OCI-LY1 (cell line): ENCODE results near the gene CYB5RL.

ENCODE experiments used
- H2AFZ ChIP-seq: fragments of 200-600 bp; sonication (generic), shearing (Covaris generic); 2 replicates; pipeline ENCODE4 v1.6.0; 2014; ENCODE audit warnings: antibody characterized with exemption, mild to moderate bottlenecking, low read length
- H3F3A ChIP-seq: fragments of 200-600 bp; sonication (generic), shearing (Covaris generic); 2 replicates; pipeline ENCODE4 v1.6.0; 2014; ENCODE audit warnings: mild to moderate bottlenecking, antibody characterized with exemption, low read length, moderate library complexity; ENCODE audit not compliant: insufficient read depth
- H3K27ac ChIP-seq: fragments of 200-600 bp; sonication (generic); 2 replicates; pipeline ENCODE4 v1.5.1; 2014; ENCODE audit warnings: low read length, mixed run types, mild to moderate bottlenecking, low read depth; ENCODE audit not compliant: poor library complexity, severe bottlenecking
- H3K27me3 ChIP-seq: fragments of 200-600 bp; sonication (generic); 2 replicates; pipeline ENCODE4 v1.6.0; 2014; ENCODE audit warnings: antibody characterized with exemption, mild to moderate bottlenecking, low read length, moderate library complexity; ENCODE audit not compliant: insufficient read depth
- H3K36me3 ChIP-seq: fragments of 200-600 bp; sonication (generic); 2 replicates; pipeline ENCODE4 v1.6.1; 2014; ENCODE audit warnings: mild to moderate bottlenecking, antibody characterized with exemption, low read length, moderate library complexity, mixed read lengths; ENCODE audit not compliant: insufficient read depth
- H3K4me1 ChIP-seq: fragments of 200-600 bp; sonication (generic); 2 replicates; pipeline ENCODE4 v1.5.1; 2014; ENCODE audit warnings: mild to moderate bottlenecking, low read length, moderate library complexity; ENCODE audit not compliant: insufficient read depth, severe bottlenecking
- H3K4me2 ChIP-seq: fragments of 200-600 bp; sonication (generic), shearing (Covaris generic); 2 replicates; pipeline ENCODE4 v1.6.1; 2014; ENCODE audit warnings: low read length
- H3K4me3 ChIP-seq: fragments of 200-600 bp; sonication (generic); 2 replicates; pipeline ENCODE4 v1.5.1; 2014; ENCODE audit warnings: low read length, low read depth, mild to moderate bottlenecking, mixed read lengths; ENCODE audit not compliant: poor library complexity, severe bottlenecking
- H3K79me2 ChIP-seq: fragments of 200-600 bp; shearing (Covaris generic); 2 replicates; pipeline ENCODE4 v1.6.1; 2016; ENCODE audit warnings: mixed run types, low read length, mixed read lengths; ENCODE audit not compliant: insufficient read depth
- H3K9ac ChIP-seq: fragments of 200-600 bp; sonication (generic), shearing (Covaris generic); 2 replicates; pipeline ENCODE4 v1.6.1; 2014; ENCODE audit warnings: mild to moderate bottlenecking, low read length, mixed read lengths
- H3K9me2 ChIP-seq: fragments of 200-600 bp; sonication (generic), shearing (Covaris generic); 2 replicates; pipeline ENCODE4 v1.6.1; 2014; ENCODE audit warnings: low read depth, mild to moderate bottlenecking, low read length, mixed read lengths
- H3K9me3 ChIP-seq: fragments of 200-600 bp; shearing (Covaris generic); 2 replicates; pipeline ENCODE4 v1.6.1; 2014; ENCODE audit warnings: low read length, mixed read lengths
- H4K20me1 ChIP-seq: fragments of 200-600 bp; sonication (generic), shearing (Covaris generic); 2 replicates; pipeline ENCODE4 v1.6.0; 2016; ENCODE audit warnings: mild to moderate bottlenecking, low read length; ENCODE audit not compliant: insufficient read depth
- EZH2 ChIP-seq: fragments of 200-600 bp; sonication (generic), shearing (Covaris generic); IDR thresholded peaks from 2 replicates; pipeline ENCODE4 v1.8.0; 2017; ENCODE audit warnings: borderline replicate concordance, mixed run types, mild to moderate bottlenecking, antibody characterized with exemption, low read length, moderate library complexity, mixed read lengths
- TF ChIP-seq, protein P1 (sequence below): fragments of 200-600 bp; sonication (generic), shearing (Covaris generic); IDR thresholded peaks from 2 replicates; pipeline ENCODE4 v1.5.1; 2017; ENCODE audit warnings: mild to moderate bottlenecking, antibody characterized with exemption, low read length, moderate library complexity, mixed read lengths

CYB5RL gene

DNA sequence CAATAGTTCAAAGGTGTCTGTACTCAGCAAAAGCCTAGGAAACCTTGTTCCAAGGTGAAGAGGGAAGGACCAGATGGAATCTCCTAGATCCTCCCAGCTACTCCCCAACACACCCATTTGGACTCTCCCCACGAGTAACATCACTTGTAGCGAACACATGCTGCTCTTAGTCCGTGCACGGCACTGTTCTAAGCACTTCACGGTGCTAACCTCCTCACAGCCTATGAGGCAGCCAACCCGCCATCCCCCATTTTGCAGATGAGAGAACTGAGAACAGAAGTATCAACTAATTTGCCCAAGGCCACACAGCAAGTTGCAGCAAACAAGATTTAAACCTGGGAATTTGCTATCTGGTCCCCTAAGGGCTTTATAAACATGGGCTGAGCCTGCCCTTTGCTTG lies 24.4 kb upstream of the CYB5RL start:
- no peaks in the 10 kb centered on the region for H4K20me1 ChIP-seq
- H3K27me3 ChIP-seq, result no peaks in the 10 kb centered on the region
- TF ChIP-seq, protein P1, sequence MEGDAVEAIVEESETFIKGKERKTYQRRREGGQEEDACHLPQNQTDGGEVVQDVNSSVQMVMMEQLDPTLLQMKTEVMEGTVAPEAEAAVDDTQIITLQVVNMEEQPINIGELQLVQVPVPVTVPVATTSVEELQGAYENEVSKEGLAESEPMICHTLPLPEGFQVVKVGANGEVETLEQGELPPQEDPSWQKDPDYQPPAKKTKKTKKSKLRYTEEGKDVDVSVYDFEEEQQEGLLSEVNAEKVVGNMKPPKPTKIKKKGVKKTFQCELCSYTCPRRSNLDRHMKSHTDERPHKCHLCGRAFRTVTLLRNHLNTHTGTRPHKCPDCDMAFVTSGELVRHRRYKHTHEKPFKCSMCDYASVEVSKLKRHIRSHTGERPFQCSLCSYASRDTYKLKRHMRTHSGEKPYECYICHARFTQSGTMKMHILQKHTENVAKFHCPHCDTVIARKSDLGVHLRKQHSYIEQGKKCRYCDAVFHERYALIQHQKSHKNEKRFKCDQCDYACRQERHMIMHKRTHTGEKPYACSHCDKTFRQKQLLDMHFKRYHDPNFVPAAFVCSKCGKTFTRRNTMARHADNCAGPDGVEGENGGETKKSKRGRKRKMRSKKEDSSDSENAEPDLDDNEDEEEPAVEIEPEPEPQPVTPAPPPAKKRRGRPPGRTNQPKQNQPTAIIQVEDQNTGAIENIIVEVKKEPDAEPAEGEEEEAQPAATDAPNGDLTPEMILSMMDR, result no peak
- TF ChIP-seq EZH2, result no peak
- H3K9me3 ChIP-seq, result no peaks in the 10 kb centered on the region
- no peaks in the 10 kb centered on the region for H3F3A ChIP-seq
- no peak overlapping the region for H3K27ac ChIP-seq
- H3K36me3 ChIP-seq, result peaks cover 14% of the 10 kb centered on the region; the same call in 1 of the 2 replicates
- H3K4me3 ChIP-seq, result no peak overlapping the region
- H3K4me2 ChIP-seq, result no peak overlapping the region
- no peaks in the 10 kb centered on the region for H3K9me2 ChIP-seq
- H3K79me2 ChIP-seq, result no peaks in the 10 kb centered on the region
- H3K4me1 ChIP-seq, result no peaks in the 10 kb centered on the region
- H2AFZ ChIP-seq, result no peak overlapping the region
- H3K9ac ChIP-seq, result no peak overlapping the region

DNA sequence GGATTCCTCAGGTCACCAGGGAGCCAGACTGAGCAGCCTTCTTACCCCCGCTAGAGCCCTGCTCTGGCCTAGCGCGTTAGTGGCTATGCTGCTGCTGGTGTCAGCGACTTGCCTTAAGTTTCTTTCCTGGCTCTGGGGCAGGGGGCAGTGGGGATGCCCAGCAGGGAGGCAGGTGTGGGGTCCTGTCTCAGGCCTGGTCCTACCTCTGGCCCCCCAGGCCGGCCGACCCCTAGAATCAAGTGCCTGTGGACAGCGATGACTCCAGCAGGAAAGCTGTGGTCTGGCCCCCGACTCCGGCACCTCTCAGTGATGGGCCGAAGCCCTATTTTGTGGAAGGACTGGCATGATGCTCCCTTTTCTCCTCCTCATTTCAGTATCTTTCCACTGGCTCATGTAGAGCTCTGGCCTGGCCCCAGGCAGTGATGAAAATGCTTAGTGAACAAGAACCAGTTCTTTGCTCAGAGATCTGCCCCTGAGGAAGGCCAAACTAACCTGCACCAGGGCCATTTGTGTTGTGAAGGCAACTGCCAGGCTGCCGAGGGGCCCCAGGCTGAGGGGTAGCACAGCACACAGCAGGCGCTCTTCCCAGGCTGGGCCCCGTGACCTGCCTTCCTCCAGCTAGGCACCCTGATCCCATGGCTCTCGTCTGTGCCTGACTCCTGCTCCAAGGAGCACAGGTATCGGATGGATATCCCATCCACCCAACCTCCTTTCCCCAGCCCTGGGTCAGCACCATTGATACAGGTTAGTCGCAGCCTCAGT lies 23.8 kb upstream of the CYB5RL start:
- no peaks in the 10 kb centered on the region for H3K79me2 ChIP-seq
- no peaks in the 10 kb centered on the region for H3F3A ChIP-seq
- no peak overlapping the region for H3K4me2 ChIP-seq
- H3K9me3 ChIP-seq, result no peaks in the 10 kb centered on the region
- no peak overlapping the region for H3K4me3 ChIP-seq
- H3K4me1 ChIP-seq, result no peaks in the 10 kb centered on the region
- TF ChIP-seq, protein P1, result no peak
- TF ChIP-seq EZH2, result no peak
- H3K27me3 ChIP-seq, result no peaks in the 10 kb centered on the region
- no peak overlapping the region for H3K27ac ChIP-seq
- H3K9me2 ChIP-seq, result no peaks in the 10 kb centered on the region
- no peak overlapping the region for H3K9ac ChIP-seq
- H3K36me3 ChIP-seq, result peaks cover 17% of the 10 kb centered on the region
- no peak overlapping the region for H2AFZ ChIP-seq
- H4K20me1 ChIP-seq, result no peaks in the 10 kb centered on the region

GRCh38 chr1:54222711-54223110 lies 22.9 kb upstream of the CYB5RL start:
- no peak overlapping the region for H3K4me2 ChIP-seq
- H4K20me1 ChIP-seq, result no peaks in the 10 kb centered on the region
- H3K27me3 ChIP-seq, result no peaks in the 10 kb centered on the region
- H3K36me3 ChIP-seq, result peaks cover 27% of the 10 kb centered on the region
- no peaks in the 10 kb centered on the region for H3K4me1 ChIP-seq
- no peaks in the 10 kb centered on the region for H3K79me2 ChIP-seq
- no peaks in the 10 kb centered on the region for H3K9me2 ChIP-seq
- H3K9ac ChIP-seq, result no peak overlapping the region
- no peak overlapping the region for H3K4me3 ChIP-seq
- no peak overlapping the region for H3K27ac ChIP-seq
- no peak overlapping the region for H2AFZ ChIP-seq
- no peaks in the 10 kb centered on the region for H3K9me3 ChIP-seq
- TF ChIP-seq, protein P1, result no peak
- no peak for TF ChIP-seq EZH2
- no peaks in the 10 kb centered on the region for H3F3A ChIP-seq
